Natural killer cell (primary cell): Measurements from ENCODE around the gene FBXL16. TPM values are rescaled to one million over a fixed set of nuclear protein-coding genes. Genes with fewer than 3 reads are reported as not detected.
A peak's percentile ranks its signal among the peaks of the same experiment; 100 is the strongest.
"Not testable (repeated sequence)": the region's sequence is repeated elsewhere in the genome, so short reads cannot be mapped to it uniquely, and the experiment has no call there.

Experiments
- ATAC-seq, 3 donors: fragments of 150-1000 bp in 2 of 3; fragments of 200-7000 bp in 1 of 3; cut with Tn5 transposase; 1 replicate in 1 of 3; 2 replicates in 2 of 3; pipeline ENCODE4 v1.10.0; 2021; ENCODE audit warnings: mild to moderate bottlenecking in 2 of 3, moderate library complexity in 2 of 3
- DNase-seq, 2 donors: peaks; one replicate each; pipeline versions ENCODE4 v3.0.0 to v3.0.0-alpha.2; 2013 to 2021; ENCODE audit warnings: mixed read lengths in 1 of 2
- H3K27ac ChIP-seq: one replicate; pipeline ENCODE4 v1.5.1; 2013; ENCODE audit warnings: mild to moderate bottlenecking, low read length
- H3K27me3 ChIP-seq: one replicate; pipeline ENCODE4 v1.6.1; 2013; ENCODE audit warnings: low read length; ENCODE audit not compliant: control insufficient read depth, insufficient read depth
- H3K36me3 ChIP-seq: one replicate; pipeline ENCODE4 v1.6.1; 2013; ENCODE audit warnings: low read length; ENCODE audit not compliant: control insufficient read depth, insufficient read depth
- H3K4me1 ChIP-seq: one replicate; pipeline ENCODE4 v1.6.1; 2013; ENCODE audit warnings: low read length; ENCODE audit not compliant: control insufficient read depth, insufficient read depth
- H3K4me3 ChIP-seq: one replicate; pipeline ENCODE4 v1.5.1; 2013; ENCODE audit warnings: low read length
- H3K9me3 ChIP-seq: one replicate; pipeline ENCODE4 v1.6.1; 2013; ENCODE audit warnings: low read length; ENCODE audit not compliant: control insufficient read depth, insufficient read depth
- H3K27ac Mint-ChIP-seq, 2 donors: one replicate each; pipeline ENCODE4 v1.8.0; 2022; ENCODE audit warnings: mild to moderate bottlenecking in 2 of 2, mixed read lengths in 2 of 2, moderate library complexity in 1 of 2
- H3K27me3 Mint-ChIP-seq, 2 donors: one replicate each; pipeline ENCODE4 v1.8.0; 2022; ENCODE audit warnings: low read depth in 2 of 2, mixed read lengths in 2 of 2
- H3K36me3 Mint-ChIP-seq: one replicate; pipeline ENCODE4 v1.8.0; 2022; ENCODE audit warnings: mixed read lengths
- H3K4me1 Mint-ChIP-seq, 2 donors: one replicate each; pipeline ENCODE4 v1.8.0; 2022; ENCODE audit warnings: mixed read lengths in 2 of 2
- H3K4me3 Mint-ChIP-seq: one replicate; pipeline ENCODE4 v1.8.0; 2022; ENCODE audit warnings: mild to moderate bottlenecking, moderate library complexity, mixed read lengths
- H3K9me3 Mint-ChIP-seq, 2 donors: one replicate each; pipeline ENCODE4 v1.8.0; 2022; ENCODE audit warnings: mixed read lengths in 2 of 2
- WGBS: methylation state at CpG from one replicate; pipeline ENCODE4 v1.1.7; 2013; ENCODE audit warnings: missing lambda C conversion rate; ENCODE audit not compliant: insufficient coverage; 5-methylcytosine and 5-hydroxymethylcytosine counted together
- intact Hi-C: fragments of 100-400 bp; cut with micrococcal nuclease; formaldehyde crosslinking; loops from one replicate; pipeline ENCODE4 v1.14.2; 2022
- total RNA-seq, 4 donors: library from RNA; stranded (reverse); fragments of 120-200 nt in 1 of 4; gene quantifications; one replicate each; pipeline versions ENCODE4 v1.2.3 to v1.2.4, GENCODE V29; 2013 to 2022
- TF ChIP-seq, protein P1 (sequence below): fragments of 200-600 bp; IDR thresholded peaks from one replicate; pipeline ENCODE4 v1.8.0; 2022; ENCODE audit warnings: antibody characterized with exemption

The FBXL16 gene
- total RNA-seq, 3 donors from 2014 or later (not counting 1 experiment from before 2014, with no cell fraction given) = 0.48 to 0.79 TPM; not detected in 1

DNA sequence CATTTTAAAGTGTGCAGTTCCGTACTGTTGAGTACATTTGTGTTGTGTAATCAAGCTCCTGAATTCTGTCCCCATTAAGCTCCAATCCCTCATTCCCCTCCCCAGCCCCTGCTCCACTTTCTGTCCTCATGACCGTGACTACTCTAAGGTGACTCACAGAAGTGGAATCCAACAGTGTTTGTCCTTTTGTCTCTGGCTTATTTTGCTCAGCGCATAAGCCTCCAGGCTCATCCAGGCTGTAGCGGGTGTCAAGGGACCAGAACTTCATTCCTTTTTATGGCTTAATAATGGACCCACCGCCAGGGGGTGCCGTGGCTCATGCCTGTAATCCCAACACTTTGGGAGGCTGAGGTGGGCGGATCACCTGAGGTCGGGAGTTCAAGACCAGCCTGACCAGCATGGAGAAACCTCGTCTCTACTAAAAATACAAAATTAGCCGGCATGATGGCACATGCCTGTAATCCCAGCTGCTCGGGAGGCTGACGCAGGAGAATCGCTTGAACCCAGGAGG lies 7.2 kb upstream of the FBXL16 start:
- not testable (repeated sequence) for H3K4me3 ChIP-seq, H3K36me3 Mint-ChIP-seq, H3K4me3 Mint-ChIP-seq, H3K36me3 ChIP-seq, H3K27ac Mint-ChIP-seq, H3K9me3 ChIP-seq, H3K9me3 Mint-ChIP-seq, H3K27me3 Mint-ChIP-seq, H3K27ac ChIP-seq, ATAC-seq, H3K4me1 Mint-ChIP-seq
- peak in 1 of 2 donors; percentile 68 for DNase-seq
- intact Hi-C loops = loop anchor here (10.0 kb wide), 1 partner anchor 342 kb away; no protein-coding TSS in a partner anchor
- Histone ChIP-seq H3K4me1 (peaks cover 16% of the 10 kb centered on the region), H3K27me3 (peaks cover 27% of the 10 kb centered on the region)
- TF ChIP-seq, protein P1, sequence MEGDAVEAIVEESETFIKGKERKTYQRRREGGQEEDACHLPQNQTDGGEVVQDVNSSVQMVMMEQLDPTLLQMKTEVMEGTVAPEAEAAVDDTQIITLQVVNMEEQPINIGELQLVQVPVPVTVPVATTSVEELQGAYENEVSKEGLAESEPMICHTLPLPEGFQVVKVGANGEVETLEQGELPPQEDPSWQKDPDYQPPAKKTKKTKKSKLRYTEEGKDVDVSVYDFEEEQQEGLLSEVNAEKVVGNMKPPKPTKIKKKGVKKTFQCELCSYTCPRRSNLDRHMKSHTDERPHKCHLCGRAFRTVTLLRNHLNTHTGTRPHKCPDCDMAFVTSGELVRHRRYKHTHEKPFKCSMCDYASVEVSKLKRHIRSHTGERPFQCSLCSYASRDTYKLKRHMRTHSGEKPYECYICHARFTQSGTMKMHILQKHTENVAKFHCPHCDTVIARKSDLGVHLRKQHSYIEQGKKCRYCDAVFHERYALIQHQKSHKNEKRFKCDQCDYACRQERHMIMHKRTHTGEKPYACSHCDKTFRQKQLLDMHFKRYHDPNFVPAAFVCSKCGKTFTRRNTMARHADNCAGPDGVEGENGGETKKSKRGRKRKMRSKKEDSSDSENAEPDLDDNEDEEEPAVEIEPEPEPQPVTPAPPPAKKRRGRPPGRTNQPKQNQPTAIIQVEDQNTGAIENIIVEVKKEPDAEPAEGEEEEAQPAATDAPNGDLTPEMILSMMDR = peak; percentile 25
- WGBS = 52% methylated on average over 13 of the region's 13 CpGs

DNA sequence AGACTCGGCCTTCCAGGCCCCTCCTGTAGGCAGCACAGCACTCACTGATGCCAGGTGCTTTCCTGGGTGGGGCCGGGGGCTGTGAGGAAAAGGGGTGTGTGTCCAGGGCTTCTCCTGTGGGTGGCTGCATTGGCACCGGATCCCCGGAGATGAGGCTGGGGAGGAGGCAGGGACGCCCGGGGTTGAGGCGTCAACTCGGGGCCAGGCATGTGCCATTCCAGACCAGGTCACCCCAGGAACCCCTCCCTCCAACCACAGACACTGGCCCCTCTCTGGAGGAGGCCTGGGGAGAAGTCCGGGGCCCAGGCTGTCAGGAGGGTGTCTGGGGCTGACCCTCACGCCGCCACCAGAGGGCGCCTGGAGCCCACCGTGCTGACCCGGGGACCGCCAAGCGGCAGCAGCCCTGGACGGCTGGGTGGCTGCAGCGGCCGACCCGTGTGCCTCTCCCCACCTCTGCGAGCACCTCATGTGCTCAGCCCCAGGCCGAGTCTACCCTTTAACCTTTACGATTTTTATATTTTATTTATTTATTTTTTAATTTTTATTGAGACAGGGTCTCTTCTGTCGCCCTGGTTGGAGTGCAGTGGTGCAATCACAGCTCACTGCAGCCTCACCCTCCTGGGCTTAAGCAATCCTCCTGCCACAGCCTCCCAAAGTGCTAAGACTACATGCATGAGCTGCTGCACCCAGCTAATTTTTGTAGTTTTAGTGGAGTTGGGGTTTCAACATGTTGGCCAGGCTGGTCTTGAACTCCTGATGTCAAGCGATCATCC lies 6.1 kb upstream of the FBXL16 start:
- H3K4me1 ChIP-seq = peaks cover 16% of the 10 kb centered on the region
- Mint-ChIP-seq H3K27ac (no peak overlapping the region), H3K4me1 (peaks cover 0 to 9% of the 10 kb centered on the region in 2 donors), H3K27me3 (peaks cover 8 to 14% of the 10 kb centered on the region in 2 donors), H3K36me3 (no peaks in the 10 kb centered on the region), H3K4me3 (no peak overlapping the region), H3K9me3 (no peaks in the 10 kb centered on the region)
- TF ChIP-seq, protein P1 = peak; percentile 95
- peak; percentile 63 to 79 (median 64) for ATAC-seq
- H3K27ac ChIP-seq = no peak overlapping the region
- peaks cover 27% of the 10 kb centered on the region for H3K27me3 ChIP-seq
- 6% methylated on average over 21 of the region's 25 CpGs for WGBS
- peak; percentile 82 to 89 for DNase-seq
- H3K36me3 ChIP-seq = no peaks in the 10 kb centered on the region
- intact Hi-C loops = loop anchor here (2.0 to 10.0 kb wide), 2 partner anchors 73 to 343 kb away; no protein-coding TSS in a partner anchor
- no peaks in the 10 kb centered on the region for H3K9me3 ChIP-seq
- H3K4me3 ChIP-seq = no peak overlapping the region

DNA sequence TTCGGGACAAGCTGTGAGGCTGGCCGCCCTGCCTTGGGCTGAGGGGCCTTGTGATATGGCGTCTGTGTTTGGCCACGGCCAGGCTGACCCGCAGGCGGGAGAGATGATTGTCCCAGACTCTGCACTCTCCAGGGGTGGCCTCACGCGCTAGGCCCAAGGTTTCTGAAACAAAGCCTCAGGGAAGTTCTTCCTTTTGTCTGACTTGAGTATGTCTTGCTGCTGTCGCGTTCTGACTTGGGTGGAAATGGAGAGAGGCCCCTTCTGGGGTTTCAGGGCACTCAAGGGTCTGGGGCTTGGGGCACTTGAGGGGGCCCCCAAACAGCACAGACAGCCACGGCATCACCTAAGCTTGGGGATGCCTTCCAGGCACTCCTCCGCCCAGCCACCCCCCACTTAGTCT lies 5.5 kb upstream of the FBXL16 start:
- intact Hi-C loops = loop anchor here (2.0 to 10.0 kb wide), 2 partner anchors 74 to 344 kb away; no protein-coding TSS in a partner anchor
- Mint-ChIP-seq H3K9me3 (no peaks in the 10 kb centered on the region), H3K36me3 (no peaks in the 10 kb centered on the region), H3K4me3 (no peak overlapping the region), H3K4me1 (peaks cover 0 to 4% of the 10 kb centered on the region in 2 donors), H3K27me3 (peaks cover 8 to 17% of the 10 kb centered on the region in 2 donors), H3K27ac (no peak overlapping the region)
- ATAC-seq = no peak
- TF ChIP-seq, protein P1 = no peak
- Histone ChIP-seq H3K4me3 (no peak overlapping the region), H3K4me1 (peaks cover 17% of the 10 kb centered on the region), H3K9me3 (no peaks in the 10 kb centered on the region), H3K36me3 (no peaks in the 10 kb centered on the region), H3K27me3 (peaks cover 26% of the 10 kb centered on the region), H3K27ac (no peak overlapping the region)
- no peak for DNase-seq
- WGBS = 75% methylated on average over 12 of the region's 12 CpGs
